ENCODE results near the gene SALL4.
A peak's percentile ranks its signal among the peaks of the same experiment; 100 is the strongest.
"Not testable (repeated sequence)": the region's sequence is repeated elsewhere in the genome, so short reads cannot be mapped to it uniquely, and the experiment has no call there.

SALL4 gene

GRCh38 chr20:51801122-51801822, 1.0 kb downstream of the SALL4 start:
- no peak for DNase-seq

- DNase-seq = no peak
Measured at GRCh38 chr20:51800872-51801121, 1.5 kb downstream of the SALL4 start.

- DNase-seq = peak; percentile 28 to 60
Measured at GRCh38 chr20:51800060-51800871, 2.1 kb downstream of the SALL4 start.

DNA sequence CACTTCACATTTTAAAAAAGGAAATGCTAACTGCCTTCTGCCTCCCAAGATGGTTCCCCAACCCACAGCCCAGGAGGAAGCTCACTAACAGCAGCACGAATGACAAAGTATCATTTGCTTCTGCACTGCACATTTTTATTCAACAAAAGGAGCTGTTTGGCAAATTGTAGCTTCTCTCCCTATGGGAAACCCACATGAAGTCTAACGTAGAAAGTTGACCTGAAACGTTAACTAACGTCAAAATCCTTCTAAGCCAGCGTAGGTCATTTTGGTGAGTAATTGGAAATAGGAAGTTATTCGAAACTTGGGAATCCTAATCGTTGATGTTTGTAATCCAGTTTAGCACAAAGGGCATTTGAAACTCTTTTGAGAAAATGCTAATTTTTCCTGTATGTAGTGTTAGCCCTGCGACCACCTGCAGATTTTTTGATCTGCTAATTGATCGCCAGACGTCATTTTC, 2.9 kb downstream of the SALL4 start:
- no peak for DNase-seq

- DNase-seq = no peak
Measured at GRCh38 chr20:51797357-51798025, 4.8 kb downstream of the SALL4 start.

GRCh38 chr20:51796340-51796739, 6.0 kb downstream of the SALL4 start:
- no peak for DNase-seq

DNA sequence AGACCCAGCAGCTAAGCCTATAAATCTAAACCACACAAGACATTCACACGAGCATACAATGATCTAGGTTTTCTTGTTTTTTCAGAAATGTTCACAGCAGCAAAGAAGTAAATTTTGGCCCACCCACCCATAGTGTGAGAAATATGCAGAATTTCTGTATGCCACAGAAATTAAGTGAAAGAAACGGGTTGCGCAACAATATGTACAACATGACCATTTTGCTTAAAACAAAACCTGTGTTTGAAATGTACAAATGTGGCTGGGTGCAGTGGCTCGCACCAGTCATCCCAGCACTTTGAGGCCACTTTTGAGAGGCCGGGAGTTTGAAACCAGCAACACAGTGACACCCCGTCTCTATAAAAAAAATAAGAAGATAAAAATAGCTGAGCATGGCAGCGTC, 9.4 kb downstream of the SALL4 start:
- DNase-seq = no peak

DNA sequence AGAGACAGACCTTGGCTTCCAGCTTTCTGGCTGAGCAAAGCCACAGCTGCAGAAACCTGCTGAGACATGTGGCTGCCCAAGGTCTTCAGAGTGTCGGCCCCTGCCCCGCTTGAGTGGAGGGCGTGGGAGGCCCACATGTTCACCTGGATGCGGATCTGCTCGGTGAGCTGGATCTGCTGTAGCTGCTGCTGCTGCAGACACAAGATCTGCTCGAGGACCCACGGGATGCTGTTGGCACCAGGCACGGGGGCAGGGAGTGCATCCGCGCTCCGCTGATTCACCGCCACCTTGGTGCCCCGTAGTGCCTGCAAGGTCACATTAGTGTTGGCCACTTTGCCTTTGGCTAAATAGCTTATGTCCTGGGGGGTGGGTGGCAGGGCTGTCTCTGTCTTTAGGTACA, 10.7 kb downstream of the SALL4 start:
- no peak for DNase-seq

GRCh38 chr20:51790256-51790655, 12.1 kb downstream of the SALL4 start:
- no peak for DNase-seq

- DNase-seq = no peak
Measured at GRCh38 chr20:51789434-51789833, 12.9 kb downstream of the SALL4 start.

GRCh38 chr20:51788822-51789221, 13.5 kb downstream of the SALL4 start:
- DNase-seq = no peak

DNA sequence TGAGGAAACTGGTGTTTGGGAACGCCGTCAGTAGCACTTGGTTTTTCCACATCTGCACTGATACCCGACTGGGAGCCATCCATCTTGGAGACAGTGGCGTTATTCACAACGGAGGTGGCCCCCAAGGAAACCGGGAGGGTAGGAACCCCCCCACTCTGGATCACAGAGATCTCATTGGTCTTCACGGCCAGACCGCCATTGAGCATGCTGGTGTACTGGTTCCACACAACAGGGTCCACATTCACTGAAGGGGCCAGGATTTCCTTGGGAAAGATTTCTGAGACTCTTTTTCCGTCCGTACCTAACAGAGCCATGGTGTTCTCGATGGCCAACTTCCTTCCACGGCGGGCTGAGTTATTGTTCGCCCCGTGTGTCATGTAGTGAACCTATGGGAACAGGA, 18.0 kb downstream of the SALL4 start:
- DNase-seq = no peak

GRCh38 chr20:51778229-51778759, 24.0 kb downstream of the SALL4 start:
- DNase-seq = not testable (repeated sequence)

- no peak for DNase-seq
Measured at GRCh38 chr20:51775241-51775640, 27.1 kb downstream of the SALL4 start.

GRCh38 chr20:51772236-51772635, 30.1 kb downstream of the SALL4 start:
- no peak for DNase-seq

- DNase-seq = no peak
Measured at GRCh38 chr20:51769976-51770615, 32.2 kb downstream of the SALL4 start.

GRCh38 chr20:51768759-51769517, 33.4 kb downstream of the SALL4 start:
- no peak for DNase-seq

DNA sequence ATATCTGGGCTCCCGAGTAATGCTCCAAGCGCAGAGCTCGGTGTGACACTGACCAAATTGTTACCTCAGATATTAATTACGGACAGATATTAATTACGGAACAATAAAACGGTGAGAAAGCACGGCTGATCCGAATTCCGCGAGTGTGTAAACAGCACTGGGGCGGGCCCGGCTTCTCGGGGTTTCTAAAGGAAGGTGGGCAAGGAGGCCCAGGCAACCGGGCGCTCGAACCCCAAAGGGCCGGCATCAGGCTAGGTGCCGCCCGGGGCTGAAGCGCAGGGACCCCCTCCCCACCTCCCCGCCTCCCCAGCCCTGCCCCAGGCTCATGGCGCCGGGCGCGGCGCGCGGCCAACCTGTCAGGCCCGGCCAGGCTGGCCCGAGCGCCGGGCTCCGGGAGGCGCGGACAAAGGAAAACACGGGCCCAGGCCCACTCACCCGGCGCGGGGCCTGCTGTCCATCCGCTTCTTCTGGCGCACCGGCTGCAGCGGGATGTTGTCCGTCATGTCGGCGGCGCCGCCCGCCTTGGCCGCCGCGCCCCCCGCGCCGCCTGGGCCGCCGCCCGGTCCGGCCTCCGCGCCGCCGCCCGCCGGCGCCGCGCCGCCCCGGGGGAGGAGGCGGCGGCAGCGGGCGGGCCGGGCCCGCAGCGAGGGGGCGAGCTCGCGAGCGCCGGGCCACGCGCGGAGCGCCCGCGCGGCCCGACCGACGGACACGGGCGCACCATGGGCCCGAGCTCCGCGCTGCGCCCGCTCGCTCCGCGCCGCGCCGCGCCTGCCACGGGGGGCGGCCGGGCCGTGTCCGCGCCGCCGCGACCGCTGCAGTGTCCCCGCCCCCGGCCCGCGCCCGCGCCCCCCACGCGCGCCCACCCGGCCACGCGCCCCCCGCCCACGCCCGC, 34.2 kb downstream of the SALL4 start, which contains the start of gene ATP9A:
ATP9A (minus strand) TSS at position 524 of the 892 bp plus-strand sequence; CDS start at position 503, 21 bp downstream.
- DNase-seq = no peak

GRCh38 chr20:51766994-51767866, 35.1 kb downstream of the SALL4 start:
- peak; percentile 65 to 70 for DNase-seq

- not testable (repeated sequence) for DNase-seq
Measured at GRCh38 chr20:51765381-51765780, 36.9 kb downstream of the SALL4 start.
